GM18873 (cell line): Measurements from ENCODE around the gene SGK2.
"Not testable (repeated sequence)": the region's sequence is repeated elsewhere in the genome, so short reads cannot be mapped to it uniquely, and the experiment has no call there.

Experiments used
- ATAC-seq: cut with Tn5 transposase; IDR thresholded peaks from one replicate; pipeline ENCODE4 v1.9.1; 2021; ENCODE audit warnings: mild to moderate bottlenecking, moderate library complexity, moderate number of reproducible peaks; ENCODE audit not compliant: unreplicated experiment, low FRiP score

SGK2 gene

GRCh38 chr20:43588526-43588925, 29.7 kb downstream of the SGK2 start:
- not testable (repeated sequence) for ATAC-seq

GRCh38 chr20:43590036-43590391, 31.2 kb downstream of the SGK2 start:
- ATAC-seq = no peak

- peak; percentile 91 for ATAC-seq
These were observed 31.8 kb downstream of the SGK2 start, which contains the start of gene IFT52 for GRCh38 chr20:43590392-43591303. Gene IFT52 (plus strand): TSS chr20:43590937. CDS start chr20:43594699, 3,762 bp downstream.

GRCh38 chr20:43601960-43602359, 43.1 kb downstream of the SGK2 start:
- not testable (repeated sequence) for ATAC-seq

- ATAC-seq = no peak
These were observed 44.3 kb downstream of the SGK2 start for GRCh38 chr20:43603124-43603523.

- ATAC-seq = no peak
These were observed 46.9 kb downstream of the SGK2 start for GRCh38 chr20:43605715-43606114.

GRCh38 chr20:43607278-43607677, 48.5 kb downstream of the SGK2 start:
- ATAC-seq = not testable (repeated sequence)

GRCh38 chr20:43631598-43631997, 72.8 kb downstream of the SGK2 start:
- no peak for ATAC-seq
